Caco-2 (cell line): Measurements from ENCODE around the gene TELO2. TPM values are rescaled to one million over a fixed set of nuclear protein-coding genes. Genes with fewer than 3 reads are reported as not detected.

Source experiments
- BruUV-seq: library from RNA; stranded (reverse); fragments of 400-500 nt; replicated peaks from 2 replicates; lab custom pipeline; 2021; lab: Mats Ljungman, UMichigan
- CTCF ChIA-PET: fragments of 300-600 bp; sonication (Branson Sonifier 250); formaldehyde crosslinking; loops from one replicate; lab custom pipeline; 2022; ENCODE audit warnings: antibody characterized with exemption; lab: Charles Lee
- POLR2A ChIA-PET: fragments of 300-600 bp; sonication (Branson Sonifier 250); formaldehyde crosslinking; loops from one replicate; lab custom pipeline; 2022; ENCODE audit warnings: antibody characterized with exemption; lab: Charles Lee
- DNase-seq, 2 experiments: peaks; one replicate each; pipeline versions ENCODE4 v3.0.0 to v3.0.0-alpha.2; 2020 to 2022
- H3K27me3 ChIP-seq: replicated peaks from 2 replicates; pipeline ENCODE4 v1.6.0; 2011; ENCODE audit warnings: low read length; ENCODE audit not compliant: control insufficient read depth, insufficient read depth
- H3K36me3 ChIP-seq: 2 replicates; pipeline ENCODE4 v1.5.1; 2011; ENCODE audit warnings: low read length; ENCODE audit not compliant: control insufficient read depth, insufficient read depth
- H3K4me1 ChIP-seq: fragments of 250-450 bp; sonication (Bioruptor Pico); 2 replicates; pipeline ENCODE4 v1.5.1; 2020; ENCODE audit warnings: mild to moderate bottlenecking
- H3K4me3 ChIP-seq: 2 replicates; pipeline ENCODE4 v1.5.1; 2011; ENCODE audit warnings: low read depth, mild to moderate bottlenecking, control low read depth, low read length
- H3K9me3 ChIP-seq: fragments of 250-450 bp; sonication (Bioruptor Pico); 2 replicates; pipeline ENCODE4 v1.5.1; 2020; ENCODE audit warnings: mild to moderate bottlenecking, moderate library complexity
- H3K27ac Mint-ChIP-seq: one replicate; pipeline ENCODE4 v1.8.0; 2022; ENCODE audit warnings: mixed read lengths; ENCODE audit not compliant: unreplicated experiment
- H3K27me3 Mint-ChIP-seq: one replicate; pipeline ENCODE4 v1.8.0; 2022; ENCODE audit warnings: mixed read lengths; ENCODE audit not compliant: insufficient read depth, unreplicated experiment
- H3K36me3 Mint-ChIP-seq: one replicate; pipeline ENCODE4 v1.8.0; 2022; ENCODE audit warnings: mild to moderate bottlenecking, mixed read lengths; ENCODE audit not compliant: insufficient read depth, unreplicated experiment
- H3K4me1 Mint-ChIP-seq: one replicate; pipeline ENCODE4 v1.8.0; 2022; ENCODE audit warnings: low read depth, mixed read lengths; ENCODE audit not compliant: unreplicated experiment
- H3K4me3 Mint-ChIP-seq: one replicate; pipeline ENCODE4 v1.8.0; 2022; ENCODE audit warnings: mild to moderate bottlenecking, moderate library complexity, mixed read lengths; ENCODE audit not compliant: unreplicated experiment
- H3K9me3 Mint-ChIP-seq: one replicate; pipeline ENCODE4 v1.8.0; 2022; ENCODE audit warnings: mixed read lengths; ENCODE audit not compliant: unreplicated experiment
- intact Hi-C: fragments of 100-400 bp; cut with micrococcal nuclease; formaldehyde crosslinking; loops from one replicate; pipeline ENCODE4 v1.10.0; 2022; ENCODE audit not compliant: unreplicated experiment
- total RNA-seq: library from RNA; stranded (reverse); gene quantifications from 2 replicates; pipeline ENCODE4 v1.2.3, GENCODE V29; 2022
- TF ChIP-seq, protein P1 (sequence below), 2 experiments: fragments of 200-600 bp in 1 of 2; IDR thresholded peaks; 1 replicate in 1 of 2; 2 replicates in 1 of 2; pipeline versions ENCODE4 v1.5.1 to v1.8.0; 2011 to 2022; ENCODE audit warnings: antibody characterized with exemption in 1 of 2, control low read depth in 1 of 2, inconsistent platforms in 1 of 2, low read depth in 1 of 2, low read length in 1 of 2, mild to moderate bottlenecking in 1 of 2, moderate library complexity in 1 of 2; ENCODE audit not compliant: insufficient read depth in 1 of 2, severe bottlenecking in 1 of 2, unreplicated experiment in 1 of 2

The TELO2 gene
- total RNA-seq, 1 experiment from 2014 or later, result 55.7 TPM

DNA sequence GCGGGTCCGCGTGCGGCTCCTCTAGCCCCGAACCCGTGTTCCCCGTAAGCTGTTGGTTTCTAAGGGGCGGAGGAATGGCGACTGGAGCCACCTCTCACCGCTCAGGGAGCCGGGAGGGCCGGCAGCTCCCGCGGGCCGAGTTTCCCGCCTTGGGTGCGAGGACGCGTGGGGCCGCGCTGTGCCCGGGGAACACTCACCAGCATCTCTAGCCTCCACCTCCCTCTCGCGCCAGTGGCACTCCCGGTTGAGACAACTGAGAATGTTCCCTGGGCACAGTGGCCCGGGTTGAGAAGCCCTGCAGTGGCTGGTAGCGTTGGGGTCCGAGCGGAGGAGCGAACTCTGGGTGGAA lies 560 bp downstream of the TELO2 start:
- no peak for DNase-seq
- POLR2A ChIA-PET, result interaction anchor here (1.9 kb wide), 1 partner anchor 73 kb away, joined by 9 read pairs; the partner anchor contains the start of gene UQCC4
- Mint-ChIP-seq H3K4me1 (no peaks in the 10 kb centered on the region), H3K9me3 (no peaks in the 10 kb centered on the region), H3K27ac (peak overlapping the region; percentile 98), H3K36me3 (peaks cover 27% of the 10 kb centered on the region), H3K4me3 (peak overlapping the region; percentile 96), H3K27me3 (no peaks in the 10 kb centered on the region)
- Histone ChIP-seq H3K9me3 (no peaks in the 10 kb centered on the region), H3K27me3 (no peaks in the 10 kb centered on the region), H3K4me1 (peaks cover 5% of the 10 kb centered on the region; the same call in 1 of the 2 replicates), H3K4me3 (peak overlapping the region; percentile 59), H3K36me3 (peaks cover 3% of the 10 kb centered on the region)
- CTCF ChIA-PET, result interaction anchor here (0.6 kb wide), 1 partner anchor 19 kb away, joined by 3 read pairs; no protein-coding TSS in a partner anchor
- intact Hi-C loops, result no loop called here
- TF ChIP-seq, protein P1, sequence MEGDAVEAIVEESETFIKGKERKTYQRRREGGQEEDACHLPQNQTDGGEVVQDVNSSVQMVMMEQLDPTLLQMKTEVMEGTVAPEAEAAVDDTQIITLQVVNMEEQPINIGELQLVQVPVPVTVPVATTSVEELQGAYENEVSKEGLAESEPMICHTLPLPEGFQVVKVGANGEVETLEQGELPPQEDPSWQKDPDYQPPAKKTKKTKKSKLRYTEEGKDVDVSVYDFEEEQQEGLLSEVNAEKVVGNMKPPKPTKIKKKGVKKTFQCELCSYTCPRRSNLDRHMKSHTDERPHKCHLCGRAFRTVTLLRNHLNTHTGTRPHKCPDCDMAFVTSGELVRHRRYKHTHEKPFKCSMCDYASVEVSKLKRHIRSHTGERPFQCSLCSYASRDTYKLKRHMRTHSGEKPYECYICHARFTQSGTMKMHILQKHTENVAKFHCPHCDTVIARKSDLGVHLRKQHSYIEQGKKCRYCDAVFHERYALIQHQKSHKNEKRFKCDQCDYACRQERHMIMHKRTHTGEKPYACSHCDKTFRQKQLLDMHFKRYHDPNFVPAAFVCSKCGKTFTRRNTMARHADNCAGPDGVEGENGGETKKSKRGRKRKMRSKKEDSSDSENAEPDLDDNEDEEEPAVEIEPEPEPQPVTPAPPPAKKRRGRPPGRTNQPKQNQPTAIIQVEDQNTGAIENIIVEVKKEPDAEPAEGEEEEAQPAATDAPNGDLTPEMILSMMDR (IDR thresholded peaks at IDR 0.05; ENCODE audit: insufficient read depth in 1 of 2, low read depth in 1 of 2, low read length in 1 of 2, severe bottlenecking in 1 of 2, unreplicated experiment in 1 of 2), result no peak
- TSS peak; percentile 46 for BruUV-seq

DNA sequence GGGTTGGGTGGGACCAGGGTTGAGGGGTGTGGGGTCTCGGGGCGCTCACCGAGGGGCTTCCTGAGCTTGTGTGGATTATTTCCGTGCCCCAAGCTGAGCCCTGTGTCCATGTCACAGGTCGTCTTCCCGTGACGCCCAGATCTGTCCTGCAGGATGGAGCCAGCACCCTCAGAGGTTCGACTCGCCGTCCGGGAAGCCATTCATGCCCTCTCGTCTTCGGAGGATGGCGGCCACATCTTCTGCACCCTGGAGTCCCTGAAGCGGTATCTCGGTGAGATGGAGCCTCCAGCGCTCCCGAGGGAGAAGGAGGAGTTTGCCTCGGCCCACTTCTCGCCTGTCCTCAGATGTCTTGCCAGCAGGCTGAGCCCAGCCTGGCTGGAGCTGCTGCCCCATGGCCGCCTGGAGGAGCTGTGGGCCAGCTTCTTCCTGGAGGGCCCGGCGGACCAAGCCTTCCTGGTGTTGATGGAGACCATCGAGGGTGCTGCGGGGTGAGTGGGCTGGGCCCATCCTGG lies 1.0 kb downstream of the TELO2 start:
- Histone ChIP-seq H3K4me3 (peak overlapping the region; percentile 59), H3K9me3 (no peaks in the 10 kb centered on the region), H3K4me1 (peaks cover 5% of the 10 kb centered on the region; the same call in 1 of the 2 replicates), H3K36me3 (peaks cover 3% of the 10 kb centered on the region), H3K27me3 (no peaks in the 10 kb centered on the region)
- Mint-ChIP-seq H3K4me1 (no peaks in the 10 kb centered on the region), H3K27me3 (no peaks in the 10 kb centered on the region), H3K27ac (peak overlapping the region; percentile 98), H3K9me3 (no peaks in the 10 kb centered on the region), H3K4me3 (peak overlapping the region; percentile 96), H3K36me3 (peaks cover 31% of the 10 kb centered on the region)
- ChIA-PET CTCF (interaction anchor here (0.6 kb wide), 1 partner anchor 19 kb away, joined by 3 read pairs; no protein-coding TSS in a partner anchor), POLR2A (interaction anchor here (1.9 kb wide), 1 partner anchor 74 kb away, joined by 9 read pairs; the partner anchor contains the start of gene UQCC4)
- BruUV-seq, result no TSS peak
- intact Hi-C loops, result no loop called here
- TF ChIP-seq, protein P1 (IDR thresholded peaks at IDR 0.05; ENCODE audit: insufficient read depth in 1 of 2, low read depth in 1 of 2, low read length in 1 of 2, severe bottlenecking in 1 of 2, unreplicated experiment in 1 of 2), result no peak
- DNase-seq, result peak in 1 of 2 experiments; percentile 40

DNA sequence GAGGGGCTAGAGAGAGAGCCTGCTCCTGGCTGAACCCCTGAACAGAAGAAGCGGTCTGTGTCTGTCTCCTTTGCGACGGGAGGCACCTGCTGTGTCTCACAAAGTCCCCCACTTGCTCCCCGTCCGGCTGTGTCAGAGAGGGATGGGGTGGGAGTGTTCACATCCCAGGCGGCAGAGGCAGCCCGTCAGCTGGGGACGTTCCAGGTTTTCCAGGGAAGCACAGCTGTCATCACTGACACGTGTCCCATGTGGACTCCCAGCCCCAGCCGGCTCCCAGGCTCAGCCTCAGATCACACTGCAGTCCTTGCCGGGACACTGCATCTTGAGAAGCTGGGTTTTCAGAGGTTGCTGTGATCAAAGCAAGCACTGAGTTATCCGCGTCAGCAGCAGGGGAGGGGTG lies 1.6 kb downstream of the TELO2 start:
- BruUV-seq, result no TSS peak
- H3K4me1 Mint-ChIP-seq, result no peaks in the 10 kb centered on the region
- TF ChIP-seq, protein P1 (IDR thresholded peaks at IDR 0.05; ENCODE audit: insufficient read depth in 1 of 2, low read depth in 1 of 2, low read length in 1 of 2, severe bottlenecking in 1 of 2, unreplicated experiment in 1 of 2), result no peak
- no peak for DNase-seq
- H3K27ac Mint-ChIP-seq, result no peak overlapping the region
- Histone ChIP-seq H3K4me1 (peaks cover 5% of the 10 kb centered on the region; the same call in 1 of the 2 replicates), H3K27me3 (no peaks in the 10 kb centered on the region), H3K36me3 (peaks cover 3% of the 10 kb centered on the region), H3K4me3 (no peak overlapping the region), H3K9me3 (no peaks in the 10 kb centered on the region)
- no peaks in the 10 kb centered on the region for H3K27me3 Mint-ChIP-seq
- intact Hi-C loops, result no loop called here
- ChIA-PET POLR2A (no interaction called here), CTCF (no interaction called here)
- H3K36me3 Mint-ChIP-seq, result peaks cover 31% of the 10 kb centered on the region
- H3K4me3 Mint-ChIP-seq, result peak overlapping the region; percentile 96
- H3K9me3 Mint-ChIP-seq, result no peaks in the 10 kb centered on the region
